IMR-90 (cell line): ENCODE results near the gene GMPPB. TPM values are rescaled to one million over a fixed set of nuclear protein-coding genes. Genes with fewer than 3 reads are reported as not detected.

Experiments used
- ATAC-seq: fragments of 200-7000 bp; cut with Tn5 transposase; 2 replicates; pipeline ENCODE4 v1.9.1; 2020; ENCODE audit warnings: low read depth, mild to moderate bottlenecking, moderate library complexity
- BruUV-seq: library from RNA; stranded (reverse); fragments of 400-500 nt; replicated peaks from 2 replicates; lab custom pipeline; 2021; lab: Mats Ljungman, UMichigan
- CTCF ChIA-PET: fragments of 300-600 bp; formaldehyde crosslinking; extraction: SDS; loops from one replicate; lab custom pipeline; 2021; ENCODE audit warnings: antibody characterized with exemption; lab: Yijun Ruan, JAX
- POLR2A ChIA-PET: fragments of 300-600 bp; sonication (Branson Sonifier 250); formaldehyde crosslinking; loops from one replicate; lab custom pipeline; 2022; ENCODE audit warnings: antibody characterized with exemption; ENCODE audit not compliant: unreplicated experiment; lab: Charles Lee
- DNase-seq: peaks from one replicate; pipeline ENCODE4 v3.0.0; 2013
- H2AFZ ChIP-seq: replicated peaks from 2 replicates; pipeline ENCODE3; 2013; ENCODE audit warnings: low read length, mild to moderate bottlenecking; ENCODE audit not compliant: poor library complexity
- H2AK5ac ChIP-seq: 2 replicates; pipeline ENCODE4 v1.6.1; 2013; ENCODE audit warnings: low read depth, low read length, inconsistent platforms
- H2AK9ac ChIP-seq: replicated peaks from 2 replicates; pipeline ENCODE3; 2013; ENCODE audit warnings: mild to moderate bottlenecking, low read depth, low read length, moderate library complexity; ENCODE audit not compliant: poor library complexity
- H2BK120ac ChIP-seq: 2 replicates; pipeline ENCODE4 v1.6.1; 2013; ENCODE audit warnings: low read depth, low read length, inconsistent platforms
- H2BK15ac ChIP-seq: 3 replicates; pipeline ENCODE4 v1.6.1; 2013; ENCODE audit warnings: low read depth, low read length, inconsistent platforms
- H2BK20ac ChIP-seq: 2 replicates; pipeline ENCODE4 v1.6.1; 2013; ENCODE audit warnings: low read depth, mild to moderate bottlenecking, inconsistent platforms, low read length, moderate library complexity
- H2BK5ac ChIP-seq: 2 replicates; pipeline ENCODE4 v1.6.1; 2013; ENCODE audit warnings: mild to moderate bottlenecking, low read depth, low read length, inconsistent platforms; ENCODE audit not compliant: poor library complexity, severe bottlenecking
- H3K14ac ChIP-seq: replicated peaks from 2 replicates; pipeline ENCODE4 v1.6.1; 2013; ENCODE audit warnings: low read depth, low read length, inconsistent platforms
- H3K18ac ChIP-seq: 2 replicates; pipeline ENCODE4 v1.6.1; 2013; ENCODE audit warnings: low read depth, low read length, control low read depth
- H3K23ac ChIP-seq: 2 replicates; pipeline ENCODE4 v1.6.1; 2013; ENCODE audit warnings: low read depth, low read length, inconsistent platforms
- H3K27ac ChIP-seq: 2 replicates; pipeline ENCODE4 v1.5.1; 2013; ENCODE audit warnings: mild to moderate bottlenecking, control low read depth, low read length; ENCODE audit not compliant: insufficient read depth
- H3K27me3 ChIP-seq: 2 replicates; pipeline ENCODE4 v1.6.1; 2013; ENCODE audit warnings: low read length; ENCODE audit not compliant: control insufficient read depth, insufficient read depth
- H3K36me3 ChIP-seq: 2 replicates; pipeline ENCODE4 v1.6.1; 2013; ENCODE audit warnings: low read length, mixed read lengths; ENCODE audit not compliant: control insufficient read depth, insufficient read depth
- H3K4ac ChIP-seq: 2 replicates; pipeline ENCODE4 v1.6.1; 2013; ENCODE audit warnings: low read depth, low read length, inconsistent platforms
- H3K4me1 ChIP-seq: 2 replicates; pipeline ENCODE4 v1.6.1; 2013; ENCODE audit warnings: low read length, mixed read lengths; ENCODE audit not compliant: control insufficient read depth, insufficient read depth
- H3K4me2 ChIP-seq: 2 replicates; pipeline ENCODE4 v1.6.1; 2013; ENCODE audit warnings: low read depth, mild to moderate bottlenecking, control low read depth, low read length, moderate library complexity
- H3K4me3 ChIP-seq: 2 replicates; pipeline ENCODE4 v1.5.1; 2013; ENCODE audit warnings: low read depth, mild to moderate bottlenecking, control low read depth, low read length, moderate library complexity; ENCODE audit not compliant: insufficient read depth
- H3K56ac ChIP-seq: 2 replicates; pipeline ENCODE4 v1.6.1; 2013; ENCODE audit warnings: low read length, inconsistent platforms; ENCODE audit not compliant: insufficient read depth; ENCODE audit errors: extremely low read depth
- H3K79me1 ChIP-seq, 2 experiments: 2 replicates each; pipeline ENCODE4 v1.6.1; 2013; ENCODE audit warnings: low read length in 2 of 2, inconsistent platforms in 1 of 2, low read depth in 1 of 2
- H3K9ac ChIP-seq: 2 replicates; pipeline ENCODE4 v1.6.1; 2013; ENCODE audit warnings: low read depth, low read length, control low read depth
- H3K9me1 ChIP-seq: 2 replicates; pipeline ENCODE4 v1.6.1; 2013; ENCODE audit warnings: low read length, inconsistent platforms; ENCODE audit not compliant: insufficient read depth
- H3K9me3 ChIP-seq: 2 replicates; pipeline ENCODE4 v1.6.1; 2013; ENCODE audit warnings: low read length; ENCODE audit not compliant: control insufficient read depth, insufficient read depth
- H4K20me1 ChIP-seq: 2 replicates; pipeline ENCODE4 v1.6.1; 2013; ENCODE audit warnings: low read length, inconsistent platforms; ENCODE audit not compliant: insufficient read depth
- H4K5ac ChIP-seq: 2 replicates; pipeline ENCODE4 v1.6.1; 2013; ENCODE audit warnings: mild to moderate bottlenecking, low read depth, low read length, control low read depth
- H4K8ac ChIP-seq, 2 experiments: 2 replicates each; pipeline ENCODE4 v1.6.1; 2013; ENCODE audit warnings: low read depth in 2 of 2, low read length in 2 of 2, control low read depth in 1 of 2, inconsistent platforms in 1 of 2
- H4K91ac ChIP-seq: 2 replicates; pipeline ENCODE4 v1.6.1; 2013; ENCODE audit warnings: low read depth, low read length, inconsistent platforms; ENCODE audit not compliant: insufficient read depth
- NFE2L2 ChIP-seq: fragments of 150-350 bp; IDR thresholded peaks from 2 replicates; pipeline ENCODE4 v1.6.1; 2016; ENCODE audit warnings: low read depth, mild to moderate bottlenecking, low read length
- RAD21 ChIP-seq: IDR thresholded peaks from 2 replicates; pipeline ENCODE4 v1.6.1; 2012; ENCODE audit warnings: low read length, improper control_type of control experiment
- WGBS, 2 experiments: methylation state at CpG; one replicate each; pipeline versions ENCODE4 v1.1.5 to v1.1.7; 2013; ENCODE audit warnings: missing lambda C conversion rate in 2 of 2; ENCODE audit not compliant: insufficient read length in 1 of 2; ENCODE audit errors: extremely low coverage in 2 of 2; 5-methylcytosine and 5-hydroxymethylcytosine counted together
- dilution Hi-C: fragments of 300-500 bp; cut with HindIII; formaldehyde crosslinking; loops from one replicate; pipeline ENCODE4 v1.14.3; 2018; ENCODE audit warnings: low sequenced_read_pairs; ENCODE audit not compliant: unreplicated experiment
- in situ Hi-C: fragments of 300-500 bp; cut with MboI; formaldehyde crosslinking; loops from 3 replicates; pipeline ENCODE4 v1.14.3; 2019; ENCODE audit warnings: low sequenced_read_pairs, inconsistent platforms, mixed read lengths
- intact Hi-C: fragments of 100-400 bp; cut with micrococcal nuclease; formaldehyde crosslinking; loops from 2 replicates; pipeline ENCODE4 v1.10.0; 2022
- polyA plus RNA-seq, 3 experiments: library from polyadenylated mRNA; depleted of rRNA; stranded (reverse); fragments of >200 nt; gene quantifications; 2 replicates each; pipeline ENCODE4 v1.2.3, GENCODE V29; 2012; ENCODE audit warnings: low replicate concordance in 1 of 3
- total RNA-seq: library from RNA; depleted of rRNA; stranded (reverse); fragments of >200 nt; gene quantifications from 2 replicates; pipeline ENCODE4 v1.2.3, GENCODE V29; 2012

Gene GMPPB
- total and polyA plus RNA-seq, 2 of the 4 experiments (the other 2 are of a cell fraction): 27.9 to 37.3 TPM

- no peak overlapping the region for H2BK5ac ChIP-seq
- no peak overlapping the region for H2BK15ac ChIP-seq
- ATAC-seq: no peak
- H3K18ac ChIP-seq: no peak overlapping the region
- H4K91ac ChIP-seq: no peak overlapping the region
- H3K36me3 ChIP-seq: peaks cover 34% of the 10 kb centered on the region
- POLR2A ChIA-PET: no interaction called here
- H3K9me1 ChIP-seq: peaks cover 5% of the 10 kb centered on the region; the same call in 1 of the 2 replicates
- no peak overlapping the region for H2BK20ac ChIP-seq
- no peak for DNase-seq
- in situ Hi-C loops (no loop called here), intact Hi-C loops (no loop called here), dilution Hi-C loops (no loop called here)
- no peak overlapping the region for H3K4ac ChIP-seq
- H3K4me1 ChIP-seq: peaks cover 17% of the 10 kb centered on the region
- H4K8ac ChIP-seq: no peak overlapping the region
- H3K9me3 ChIP-seq: no peaks in the 10 kb centered on the region
- H2AK9ac ChIP-seq: peak overlapping the region; percentile 100
- 95% methylated on average over 8 of the region's 26 CpGs; no CpG with 5 or more reads in 1 of the 2 experiments for WGBS, 2 experiments
- H3K27me3 ChIP-seq: no peaks in the 10 kb centered on the region
- H2BK120ac ChIP-seq: no peak overlapping the region
- TF ChIP-seq RAD21: no peak
- TF ChIP-seq NFE2L2: no peak
- peak overlapping the region; percentile 62; the same call in 1 of the 2 replicates for H2AK5ac ChIP-seq
- H3K4me3 ChIP-seq: no peak overlapping the region
- H3K79me1 ChIP-seq: peaks cover 15 to 43% of the 10 kb centered on the region in 2 experiments; a peak in 3 of 4 replicates
- peak overlapping the region; percentile 8 for H2AFZ ChIP-seq
- H4K20me1 ChIP-seq: peaks cover 31% of the 10 kb centered on the region
- no peak overlapping the region for H3K23ac ChIP-seq
- peak overlapping the region; percentile 96; the same call in 1 of the 2 replicates for H3K4me2 ChIP-seq
- H3K56ac ChIP-seq: no peak overlapping the region
- no peak overlapping the region for H3K9ac ChIP-seq
- H3K14ac ChIP-seq: no peak overlapping the region
- no TSS peak for BruUV-seq
- no peak overlapping the region for H4K5ac ChIP-seq
- CTCF ChIA-PET: interaction anchor here (3.3 kb wide), 1 partner anchor 118 kb away, joined by 9 read pairs; no protein-coding TSS in a partner anchor
- no peak overlapping the region for H3K27ac ChIP-seq
Measured at GRCh38 chr3:49721896-49722781, 1.6 kb downstream of the GMPPB start.
